Peyer's patch (tissue), 4 donors: Measurements from ENCODE around the gene RAMP3. TPM values are rescaled to one million over a fixed set of nuclear protein-coding genes. Genes with fewer than 3 reads are reported as not detected.

Experiments
- DNase-seq, 3 donors: peaks; one replicate each; pipeline ENCODE4 v3.0.0-alpha.2; 2017 to 2019
- H3K27ac ChIP-seq, 4 donors: fragments of 200-600 bp; sonication (generic); one replicate each; pipeline ENCODE4 v1.5.1; 2016 to 2019
- H3K27me3 ChIP-seq, 2 donors: fragments of 200-600 bp; sonication (generic); one replicate each; pipeline ENCODE4 v1.5.1; 2019
- H3K36me3 ChIP-seq, 3 donors: fragments of 200-600 bp; sonication (generic); one replicate each; pipeline ENCODE4 v1.5.1; 2016 to 2019
- H3K4me1 ChIP-seq, 4 donors: fragments of 200-600 bp; sonication (generic); one replicate each; pipeline ENCODE4 v1.5.1; 2016 to 2019
- H3K4me3 ChIP-seq, 4 donors: fragments of 200-600 bp; sonication (generic); 1 replicate in 3 of 4; 2 replicates in 1 of 4; pipeline ENCODE4 v1.5.1; 2016 to 2019; ENCODE audit warnings: mild to moderate bottlenecking in 1 of 4
- H3K9me3 ChIP-seq, 4 donors: fragments of 200-600 bp; sonication (generic); one replicate each; pipeline ENCODE4 v1.5.1; 2016 to 2019; ENCODE audit warnings: mild to moderate bottlenecking in 1 of 4
- POLR2A ChIP-seq, 2 donors: fragments of 450-650 bp; IDR thresholded peaks; one replicate each; pipeline ENCODE4 v1.5.1; 2017; ENCODE audit warnings: antibody characterized with exemption in 2 of 2, mild to moderate bottlenecking in 2 of 2, moderate library complexity in 2 of 2
- total RNA-seq, 4 donors: library from RNA; depleted of rRNA; stranded (reverse); fragments of >200 nt; gene quantifications; one replicate each; pipeline ENCODE4 v1.1.0, GENCODE V29; 2016
- TF ChIP-seq, protein P1 (sequence below), 6 experiments: fragments of 450-650 bp in 4 of 6; fragments of 200-600 bp in 2 of 6; sonication (generic) in 1 of 6; IDR thresholded peaks; one replicate each; pipeline ENCODE4 v1.5.1; 2017 to 2019; ENCODE audit warnings: antibody characterized with exemption in 6 of 6, mild to moderate bottlenecking in 3 of 6, moderate library complexity in 1 of 6

The RAMP3 gene
- total RNA-seq, 4 donors from 2014 or later = 8.6 to 89.1 (median 20.1) TPM

DNA sequence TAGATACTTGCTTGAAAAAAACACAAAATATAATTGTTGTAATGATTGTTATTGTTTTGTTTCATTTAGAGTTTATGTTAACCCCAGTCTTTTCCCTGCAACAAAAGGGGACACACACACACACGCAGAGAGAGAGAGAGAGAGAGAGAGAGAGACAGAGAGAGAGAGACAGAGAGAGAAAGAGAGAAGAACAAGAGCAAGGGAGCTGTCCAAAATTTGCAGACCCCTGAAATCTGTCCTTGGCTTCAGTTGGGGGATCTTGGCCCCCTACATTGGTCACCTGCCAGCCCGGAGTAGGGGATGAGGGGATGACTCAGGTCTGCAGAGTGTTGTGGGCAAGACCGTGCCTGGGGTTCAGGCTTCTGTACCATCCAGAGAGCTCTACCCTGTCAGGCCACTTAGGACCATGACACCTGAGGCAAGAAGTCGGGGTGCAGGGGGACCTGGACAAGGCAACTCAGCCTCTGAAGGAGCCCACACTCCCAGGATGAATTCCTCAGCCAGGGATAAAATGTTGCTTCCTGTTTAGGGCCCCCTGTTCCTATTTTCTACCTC, 73.1 kb downstream of the RAMP3 start:
- Histone ChIP-seq H3K27ac (no peak overlapping the region), H3K9me3 (no peaks in the 10 kb centered on the region), H3K36me3 (no peaks in the 10 kb centered on the region), H3K4me3 (no peak overlapping the region), H3K4me1 (no peaks in the 10 kb centered on the region), H3K27me3 (no peaks in the 10 kb centered on the region)
- DNase-seq = no peak
- no peak for TF ChIP-seq POLR2A (IDR thresholded peaks at IDR 0.05)
- TF ChIP-seq, protein P1, sequence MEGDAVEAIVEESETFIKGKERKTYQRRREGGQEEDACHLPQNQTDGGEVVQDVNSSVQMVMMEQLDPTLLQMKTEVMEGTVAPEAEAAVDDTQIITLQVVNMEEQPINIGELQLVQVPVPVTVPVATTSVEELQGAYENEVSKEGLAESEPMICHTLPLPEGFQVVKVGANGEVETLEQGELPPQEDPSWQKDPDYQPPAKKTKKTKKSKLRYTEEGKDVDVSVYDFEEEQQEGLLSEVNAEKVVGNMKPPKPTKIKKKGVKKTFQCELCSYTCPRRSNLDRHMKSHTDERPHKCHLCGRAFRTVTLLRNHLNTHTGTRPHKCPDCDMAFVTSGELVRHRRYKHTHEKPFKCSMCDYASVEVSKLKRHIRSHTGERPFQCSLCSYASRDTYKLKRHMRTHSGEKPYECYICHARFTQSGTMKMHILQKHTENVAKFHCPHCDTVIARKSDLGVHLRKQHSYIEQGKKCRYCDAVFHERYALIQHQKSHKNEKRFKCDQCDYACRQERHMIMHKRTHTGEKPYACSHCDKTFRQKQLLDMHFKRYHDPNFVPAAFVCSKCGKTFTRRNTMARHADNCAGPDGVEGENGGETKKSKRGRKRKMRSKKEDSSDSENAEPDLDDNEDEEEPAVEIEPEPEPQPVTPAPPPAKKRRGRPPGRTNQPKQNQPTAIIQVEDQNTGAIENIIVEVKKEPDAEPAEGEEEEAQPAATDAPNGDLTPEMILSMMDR (IDR thresholded peaks at IDR 0.05) = no peak

DNA sequence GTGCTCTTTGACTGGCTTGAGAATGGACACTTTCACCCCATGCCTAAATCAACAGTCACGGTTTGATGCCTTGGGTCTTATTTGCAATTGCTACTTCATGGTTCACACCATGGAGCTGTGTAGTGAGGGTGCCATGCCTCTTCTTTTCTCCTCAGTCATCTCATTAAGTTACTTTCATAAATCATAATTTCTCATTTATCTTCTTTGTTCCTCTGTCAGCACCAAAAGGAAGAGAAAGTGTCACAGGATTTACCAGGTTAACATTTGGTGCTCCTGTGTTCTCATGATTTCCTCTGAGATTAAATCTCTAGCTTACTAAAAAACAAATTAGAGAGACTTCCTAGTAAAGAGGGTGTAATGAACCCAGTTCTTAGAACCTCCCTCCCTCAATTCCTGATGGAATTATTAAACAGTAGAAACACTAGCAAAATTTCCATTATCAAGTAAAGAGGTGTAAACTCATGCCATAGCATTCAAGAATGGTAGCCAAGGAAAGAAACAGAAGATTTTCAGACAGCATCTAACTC, 75.7 kb downstream of the RAMP3 start:
- H3K4me1 ChIP-seq = no peaks in the 10 kb centered on the region
- no peak overlapping the region for H3K27ac ChIP-seq
- no peaks in the 10 kb centered on the region for H3K9me3 ChIP-seq
- no peak for DNase-seq
- TF ChIP-seq, protein P1 (IDR thresholded peaks at IDR 0.05) = no peak
- TF ChIP-seq POLR2A (IDR thresholded peaks at IDR 0.05) = no peak
- no peaks in the 10 kb centered on the region for H3K36me3 ChIP-seq
- no peaks in the 10 kb centered on the region for H3K27me3 ChIP-seq
- no peak overlapping the region for H3K4me3 ChIP-seq

Other genes starting within 250 kb of the RAMP3 start
- gene MYO1G, start 178.8 kb upstream of the RAMP3 start, total RNA-seq = 10 to 100 TPM in 1 of 4 donors, 1 to 10 TPM in 3; 2.7 to 14.9 (median 5.0) TPM
- gene CCM2, start 157.6 kb upstream of the RAMP3 start, total RNA-seq = 10 to 100 TPM; 23.3 to 49.5 (median 32.5) TPM
- gene NACAD, start 68.8 kb upstream of the RAMP3 start, total RNA-seq = 10 to 100 TPM in 1 of 4 donors, 1 to 10 TPM in 2, not detected in 1; 1.5 to 13.6 (median 5.0) TPM
- gene TBRG4, start 46.1 kb upstream of the RAMP3 start, total RNA-seq = 100 to 1,000 TPM in 3 of 4 donors, 10 to 100 TPM in 1; 75.5 to 117 (median 108) TPM